Spleen (tissue), 7 donors: ENCODE measurements around the gene CAMTA1.

Experiments used
- CTCF ChIP-seq, 11 experiments: fragments of 200-600 bp in 7 of 11; fragments of 450-650 bp in 4 of 11; sonication (generic) in 4 of 11; IDR thresholded peaks in 8 of 11; conservative IDR thresholded peaks in 3 of 11; 1 replicate in 7 of 11; 2 replicates in 4 of 11; pipeline versions ENCODE4 v1.4.0 to v1.8.0; 2016 to 2021; ENCODE audit warnings: antibody characterized with exemption in 11 of 11, inconsistent platforms in 4 of 11, mild to moderate bottlenecking in 1 of 11
- POLR2A ChIP-seq, 3 donors: fragments of 450-650 bp; IDR thresholded peaks; one replicate each; pipeline ENCODE4 v1.5.1; 2017; ENCODE audit warnings: antibody characterized with exemption in 3 of 3, mild to moderate bottlenecking in 1 of 3
- POLR2AphosphoS5 ChIP-seq, 3 donors: sonication (generic); formaldehyde crosslinking; IDR thresholded peaks; one replicate each; pipeline ENCODE4 v1.5.1; 2017; ENCODE audit warnings: antibody characterized with exemption in 3 of 3
- donor health status: DM: no; HTN: no; CAD: no; lungs with moderate emphysema.
- donor health status: DM: no; HTN: no; CAD: no.
- donor health status: DM: no; HTN: no; CAD: no.

GRCh38 chr1:7459914-7460313 lies 674.7 kb downstream of the CAMTA1 start:
- TF ChIP-seq CTCF (IDR thresholded peaks at IDR 0.05 in 8 of 11, conservative IDR thresholded peaks at IDR 0.05 in 3 of 11): no peak
- TF ChIP-seq POLR2A (IDR thresholded peaks at IDR 0.05): no peak
- no peak for TF ChIP-seq POLR2AphosphoS5 (IDR thresholded peaks at IDR 0.05)
